SK-N-SH treated with all-trans-retinoic acid at 6 μM for 48 hours (cell line): ENCODE measurements around the gene RNF207.

ENCODE experiments used
- ATAC-seq: fragments of 200-7000 bp; cut with Tn5 transposase; 3 replicates; pipeline ENCODE4 v1.9.1; 2020; ENCODE audit warnings: mild to moderate bottlenecking, moderate library complexity
- ARNTL ChIP-seq: fragments of 450-650 bp; formaldehyde crosslinking; IDR thresholded peaks from 2 replicates; pipeline ENCODE4 v1.5.0; 2020; ENCODE audit warnings: low read depth, mild to moderate bottlenecking, moderate library complexity, borderline replicate concordance
- BACH2 ChIP-seq: fragments of 250-450 bp; sonication (Bioruptor Pico); IDR thresholded peaks from 2 replicates; pipeline ENCODE4 v1.9.0; 2021; ENCODE audit warnings: mild to moderate bottlenecking, borderline replicate concordance
- CREB5 ChIP-seq: fragments of 250-450 bp; sonication (Bioruptor Pico); IDR thresholded peaks from 2 replicates; pipeline ENCODE4 v1.5.1; 2020; ENCODE audit warnings: low read depth, mild to moderate bottlenecking, moderate library complexity
- CSDC2 ChIP-seq: fragments of 250-450 bp; sonication (Bioruptor Pico); IDR thresholded peaks from 2 replicates; pipeline ENCODE4 v1.5.0; 2020; ENCODE audit warnings: mild to moderate bottlenecking, moderate library complexity
- ESRRG ChIP-seq: fragments of 250-450 bp; sonication (Bioruptor Pico); IDR thresholded peaks from 2 replicates; pipeline ENCODE4 v1.6.1; 2021; ENCODE audit warnings: mild to moderate bottlenecking
- GLIS3 ChIP-seq: fragments of 250-450 bp; sonication (Bioruptor Pico); IDR thresholded peaks from 2 replicates; pipeline ENCODE4 v1.5.0; 2020; ENCODE audit warnings: mild to moderate bottlenecking, moderate library complexity
- ISL1 ChIP-seq: fragments of 250-450 bp; sonication (Bioruptor Pico); IDR thresholded peaks from 2 replicates; pipeline ENCODE4 v2.1.2; 2022; ENCODE audit warnings: mild to moderate bottlenecking, moderate library complexity
- OSR1 ChIP-seq: fragments of 250-450 bp; sonication (Bioruptor Pico); IDR thresholded peaks from 2 replicates; pipeline ENCODE4 v1.8.0; 2022; ENCODE audit warnings: moderate library complexity, mild to moderate bottlenecking, inconsistent platforms
- PATZ1 ChIP-seq: fragments of 250-450 bp; sonication (Bioruptor Pico); IDR thresholded peaks from 2 replicates; pipeline ENCODE4 v1.8.0; 2020; ENCODE audit warnings: mild to moderate bottlenecking, moderate library complexity, borderline replicate concordance
- RARB ChIP-seq: fragments of 250-450 bp; sonication (Bioruptor Pico); IDR thresholded peaks from 2 replicates; pipeline ENCODE4 v1.8.0; 2021; ENCODE audit warnings: mild to moderate bottlenecking, moderate library complexity
- SNAI2 ChIP-seq: fragments of 250-450 bp; sonication (Bioruptor Pico); IDR thresholded peaks from 2 replicates; pipeline ENCODE4 v1.5.0; 2020; ENCODE audit warnings: mild to moderate bottlenecking, moderate library complexity
- TCF4 ChIP-seq: fragments of 250-450 bp; sonication (Bioruptor Pico); IDR thresholded peaks from 2 replicates; pipeline ENCODE4 v1.8.0; 2021; ENCODE audit warnings: mild to moderate bottlenecking, moderate library complexity, borderline replicate concordance
- TOX ChIP-seq: fragments of 250-450 bp; sonication (Bioruptor Pico); IDR thresholded peaks from 2 replicates; pipeline ENCODE4 v1.8.0; 2021; ENCODE audit warnings: mild to moderate bottlenecking, moderate library complexity, borderline replicate concordance
- TSHZ2 ChIP-seq: fragments of 250-450 bp; sonication (Bioruptor Pico); IDR thresholded peaks from 2 replicates; pipeline ENCODE4 v1.5.0; 2020; ENCODE audit warnings: mild to moderate bottlenecking, moderate library complexity
- ZC3H10 ChIP-seq: fragments of 250-450 bp; sonication (Bioruptor Pico); IDR thresholded peaks from 2 replicates; pipeline ENCODE4 v1.5.1; 2021; ENCODE audit warnings: mild to moderate bottlenecking, moderate library complexity
- ZFP3 ChIP-seq: fragments of 250-450 bp; sonication (Bioruptor Pico); IDR thresholded peaks from 2 replicates; pipeline ENCODE4 v1.5.0; 2020; ENCODE audit warnings: mild to moderate bottlenecking, moderate library complexity
- ZFP30 ChIP-seq: fragments of 450-650 bp; formaldehyde crosslinking; IDR thresholded peaks from 2 replicates; pipeline ENCODE4 v1.5.0; 2022; ENCODE audit warnings: mild to moderate bottlenecking, moderate library complexity
- ZNF565 ChIP-seq: fragments of 450-650 bp; formaldehyde crosslinking; conservative IDR thresholded peaks from 2 replicates; pipeline ENCODE4 v1.5.0; 2020; ENCODE audit warnings: low read depth, mild to moderate bottlenecking, moderate library complexity
- ZNF70 ChIP-seq: fragments of 450-650 bp; formaldehyde crosslinking; IDR thresholded peaks from 2 replicates; pipeline ENCODE4 v1.5.0; 2020; ENCODE audit warnings: mild to moderate bottlenecking, moderate library complexity
- ZNF8 ChIP-seq: fragments of 450-650 bp; formaldehyde crosslinking; IDR thresholded peaks from 2 replicates; pipeline ENCODE4 v1.5.0; 2020; ENCODE audit warnings: mild to moderate bottlenecking, moderate library complexity

The RNF207 gene

GRCh38 chr1:6180707-6181311, 25.1 kb upstream of the RNF207 start:
- no peak for ATAC-seq
- TF ChIP-seq CSDC2: no peak
- TF ChIP-seq TSHZ2 (CRISPR knock-in tag): no peak
- no peak for TF ChIP-seq BACH2 (CRISPR knock-in tag)
- no peak for TF ChIP-seq ARNTL
- no peak for TF ChIP-seq ZNF565 (CRISPR knock-in tag)
- TF ChIP-seq TOX (CRISPR knock-in tag): no peak
- TF ChIP-seq TCF4 (CRISPR knock-in tag): no peak
- no peak for TF ChIP-seq ZFP30 (CRISPR knock-in tag)
- TF ChIP-seq ZFP3 (CRISPR knock-in tag): no peak

GRCh38 chr1:6181347-6181770, 24.6 kb upstream of the RNF207 start:
- no peak for ATAC-seq
- TF ChIP-seq ZNF8 (CRISPR knock-in tag) (no peak), ESRRG (CRISPR knock-in tag) (no peak), ZFP3 (CRISPR knock-in tag) (no peak), CSDC2 (no peak), ARNTL (no peak), ZC3H10 (CRISPR knock-in tag) (no peak), TSHZ2 (CRISPR knock-in tag) (no peak), TCF4 (CRISPR knock-in tag) (no peak), CREB5 (CRISPR knock-in tag) (no peak), GLIS3 (CRISPR knock-in tag) (no peak), RARB (CRISPR knock-in tag) (no peak), ISL1 (CRISPR knock-in tag) (no peak), BACH2 (CRISPR knock-in tag) (no peak), TOX (CRISPR knock-in tag) (no peak)

GRCh38 chr1:6183520-6183989, 22.4 kb upstream of the RNF207 start:
- TF ChIP-seq OSR1 (no peak), TSHZ2 (CRISPR knock-in tag) (no peak), ZNF70 (CRISPR knock-in tag) (no peak), ZC3H10 (CRISPR knock-in tag) (no peak), SNAI2 (CRISPR knock-in tag) (no peak), CSDC2 (no peak), PATZ1 (CRISPR knock-in tag) (no peak), ARNTL (no peak)
- ATAC-seq: peak; percentile 59
